SU-DHL-6 (cell line): Measurements from ENCODE around the gene ORC6.

Source experiments
- CTCF ChIP-seq: fragments of 200-600 bp; sonication (generic); IDR thresholded peaks from one replicate; pipeline ENCODE4 v1.5.1; 2017; ENCODE audit warnings: antibody characterized with exemption, mild to moderate bottlenecking, low read length, moderate library complexity; ENCODE audit not compliant: insufficient read depth, poor library complexity, severe bottlenecking
- EZH2phosphoT487 ChIP-seq: fragments of 200-600 bp; sonication (generic), shearing (Covaris generic); conservative IDR thresholded peaks from 2 replicates; pipeline ENCODE4 v1.6.1; 2018; ENCODE audit warnings: mild to moderate bottlenecking, antibody characterized with exemption, low read length, moderate library complexity, mixed read lengths

GRCh38 chr16:46700048-46700447 is 10.6 kb downstream of the ORC6 start:
- TF ChIP-seq CTCF (no peak), EZH2phosphoT487 (no peak)
